ENCODE results near the gene POLD3.

The POLD3 gene

DNA sequence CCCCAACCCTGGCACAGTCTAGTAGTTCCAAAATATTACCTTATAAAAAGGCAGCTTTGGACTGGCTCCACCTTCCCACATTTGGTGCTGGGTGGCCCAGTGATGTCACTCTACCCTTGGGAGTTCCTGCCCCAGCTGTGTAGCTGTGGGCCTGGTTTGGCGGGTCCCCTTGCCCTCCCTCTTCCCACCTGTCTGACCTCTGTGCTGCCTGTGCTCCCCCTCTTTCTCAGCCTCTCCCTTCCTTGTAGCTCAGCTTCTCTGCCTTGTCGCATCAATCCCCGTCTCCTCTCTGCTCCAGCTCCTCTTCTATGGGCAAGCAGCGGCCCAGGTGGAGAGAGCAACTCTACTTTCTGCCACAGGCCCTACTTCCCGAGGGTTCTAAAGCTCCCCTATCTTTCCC is 84.2 kb downstream of the POLD3 start:
- DNase-seq, result no peak

DNA sequence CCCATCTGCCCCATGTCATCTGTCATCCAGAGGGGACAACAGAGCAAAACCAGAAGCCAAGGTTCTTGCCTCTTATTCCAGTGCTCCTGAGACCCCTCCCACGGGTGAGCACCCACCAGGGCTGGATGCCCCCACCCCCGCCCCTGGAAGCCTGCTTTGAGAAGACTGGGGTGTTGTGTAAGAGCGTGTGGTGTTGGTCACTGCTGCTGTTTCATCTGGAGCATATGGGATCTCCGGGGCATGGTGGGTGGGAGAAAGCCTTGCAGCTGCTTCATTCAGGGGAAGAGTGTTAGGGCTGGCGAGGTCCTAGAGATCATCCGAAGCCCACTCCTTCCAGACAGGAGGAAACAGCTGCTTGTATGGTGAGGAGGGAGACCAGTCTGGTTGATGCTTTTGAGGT is 84.7 kb downstream of the POLD3 start:
- no peak for DNase-seq

- no peak for DNase-seq
These were observed 85.7 kb downstream of the POLD3 start for GRCh38 chr11:74678041-74678440.

DNA sequence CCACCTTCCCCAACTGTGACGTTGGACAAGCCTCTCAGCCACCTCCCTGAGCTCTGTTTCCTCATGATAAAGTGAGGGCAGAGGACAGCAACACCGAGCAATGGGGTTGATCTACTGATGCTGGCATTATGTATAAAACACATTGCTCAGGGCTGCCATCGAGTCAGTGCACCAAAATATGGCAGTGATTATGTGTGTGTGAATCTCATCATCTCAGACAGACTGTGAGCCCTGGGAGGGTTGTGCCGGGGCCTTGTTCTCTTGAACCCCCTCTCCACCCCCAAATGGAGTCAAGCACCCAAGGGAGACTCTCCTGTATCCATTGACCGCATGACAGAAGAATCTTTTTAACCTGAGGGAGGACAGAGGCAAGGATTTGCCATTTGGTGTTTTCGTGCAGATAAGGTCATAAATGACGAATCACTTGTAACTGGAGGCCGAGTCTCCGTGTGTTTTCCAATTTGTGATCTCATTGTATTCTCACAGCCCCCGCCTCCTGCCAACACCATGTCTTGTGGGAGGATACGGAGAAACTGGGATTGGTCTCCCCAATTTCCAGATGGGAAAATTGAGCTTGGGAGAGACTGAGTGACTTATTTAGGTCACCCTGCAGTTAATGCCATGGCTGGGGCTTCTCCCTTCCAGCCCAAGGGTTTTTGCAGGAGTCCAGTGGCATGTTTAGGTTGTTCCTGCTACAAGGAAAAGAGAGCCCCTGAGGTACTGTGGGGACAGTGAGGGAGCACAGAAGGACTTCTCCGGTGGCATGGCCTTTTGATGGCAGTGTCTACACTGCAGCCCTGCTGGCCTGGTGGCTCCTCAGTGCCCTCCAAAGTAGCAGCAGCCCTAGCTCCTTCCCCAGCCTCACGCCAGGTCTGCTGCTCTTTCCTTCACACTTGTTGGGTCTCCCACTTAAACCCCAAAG is 86.5 kb downstream of the POLD3 start:
- no peak for DNase-seq

GRCh38 chr11:74679513-74679865 is 87.1 kb downstream of the POLD3 start:
- no peak for DNase-seq

DNA sequence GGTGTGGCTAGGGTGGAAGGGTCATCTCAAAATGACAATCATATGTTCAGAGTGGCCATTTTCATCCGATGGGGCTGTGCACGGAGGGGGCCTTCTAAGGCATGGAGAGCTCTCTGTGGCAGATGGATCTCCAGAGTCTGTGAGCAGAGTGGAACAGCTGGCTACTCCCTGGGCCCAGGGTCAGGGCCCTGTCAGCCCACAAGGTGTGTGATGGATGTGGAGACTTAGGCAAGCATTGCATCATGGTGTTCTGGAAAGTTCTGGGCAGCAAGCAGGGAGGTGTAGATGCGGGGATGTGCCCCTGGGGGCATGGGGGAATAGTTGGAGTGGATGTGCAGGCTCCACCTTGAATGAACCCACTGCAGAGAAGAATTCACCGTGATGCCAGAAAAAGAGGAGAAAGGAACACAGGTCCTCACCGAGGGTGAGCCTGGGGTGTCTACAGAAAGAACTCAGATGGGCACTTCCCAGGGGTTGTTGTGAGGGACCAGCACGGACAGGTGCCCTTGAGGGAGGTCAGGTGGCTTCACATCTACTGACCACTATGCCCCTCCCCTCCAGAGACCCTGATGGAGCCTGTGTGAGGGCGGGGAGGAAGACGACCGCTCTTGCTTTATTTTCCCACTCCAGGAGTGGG is 87.8 kb downstream of the POLD3 start:
- no peak for DNase-seq

GRCh38 chr11:74680703-74681531 is 88.5 kb downstream of the POLD3 start:
- no peak for DNase-seq

GRCh38 chr11:74681686-74682651 is 89.6 kb downstream of the POLD3 start:
- DNase-seq, result peak; percentile 75

GRCh38 chr11:74682731-74683278 is 90.4 kb downstream of the POLD3 start:
- no peak for DNase-seq

DNA sequence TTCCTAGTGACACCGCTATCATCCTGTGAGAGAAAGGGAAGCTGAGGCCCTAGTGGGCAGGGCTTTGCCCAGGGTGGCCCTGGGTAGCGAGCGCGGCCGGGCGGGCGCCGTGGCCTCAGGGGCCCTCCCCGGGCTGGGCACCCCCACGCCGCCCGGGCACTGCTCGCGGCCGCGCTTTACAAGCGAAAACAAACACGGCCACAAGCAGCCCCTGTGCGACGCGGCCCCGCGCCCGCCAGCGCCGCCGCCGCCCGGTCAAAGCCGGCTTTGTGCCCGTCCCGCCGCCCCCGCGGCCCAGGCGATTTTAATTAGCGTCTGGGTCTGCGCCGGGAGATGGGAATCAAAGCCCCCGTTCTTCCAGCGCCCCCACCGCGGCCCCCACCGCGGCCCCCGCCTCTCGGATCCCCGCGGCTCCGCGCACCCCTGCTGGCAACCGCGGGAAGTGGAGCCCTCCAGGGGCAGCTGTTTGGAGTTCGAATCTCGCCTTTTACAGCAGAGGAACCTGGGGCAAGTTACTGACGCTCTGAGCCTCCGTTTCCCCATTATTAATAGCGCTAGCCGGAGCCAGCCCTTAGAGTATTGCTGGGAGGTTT is 91.0 kb downstream of the POLD3 start:
- DNase-seq, result no peak

DNA sequence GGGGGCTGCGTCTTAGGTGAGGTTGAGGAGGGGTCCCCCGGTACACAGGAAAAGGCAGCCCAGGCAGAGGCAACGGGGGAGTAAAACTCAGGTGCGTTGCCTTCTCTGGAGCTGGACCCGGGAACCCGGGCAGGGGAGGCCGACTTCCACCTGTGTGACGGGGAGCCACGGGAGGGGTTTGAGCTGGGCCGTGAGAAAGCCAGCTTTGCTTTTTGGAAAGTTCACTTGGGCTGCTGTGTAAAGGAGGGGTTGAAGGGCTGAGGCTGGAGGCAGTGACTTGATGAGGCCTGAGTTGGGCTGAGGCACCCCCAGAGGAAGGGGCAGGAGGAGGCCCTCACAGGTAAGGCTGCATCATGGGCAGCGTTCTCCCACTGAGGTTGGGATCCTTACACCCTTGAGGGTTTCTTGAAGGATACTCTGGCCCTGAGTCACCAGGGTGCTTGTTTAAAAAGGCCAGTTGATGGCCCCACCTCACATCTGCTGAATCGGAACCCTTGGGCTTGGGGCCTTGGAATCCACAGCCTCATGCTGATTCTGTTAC is 91.6 kb downstream of the POLD3 start:
- DNase-seq, result no peak

DNA sequence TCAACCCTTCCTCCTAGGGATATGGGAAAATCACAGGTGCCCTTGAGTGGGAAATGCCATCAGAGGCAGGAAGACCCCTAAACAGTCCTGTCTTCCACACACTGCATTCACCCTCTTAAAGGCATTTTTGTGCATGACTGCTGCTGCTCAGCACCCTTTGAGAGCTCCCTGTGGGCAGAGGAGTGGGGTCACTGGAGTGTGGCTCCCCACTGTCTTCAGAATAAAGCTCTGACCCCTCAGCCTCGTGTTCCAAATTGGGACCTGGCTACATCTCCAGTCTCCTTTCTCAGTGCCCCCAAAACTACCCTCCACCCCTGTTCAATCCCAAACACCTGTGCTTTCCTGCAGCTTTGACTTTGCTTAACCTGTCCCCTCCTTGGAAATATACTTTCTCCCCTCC is 92.3 kb downstream of the POLD3 start:
- no peak for DNase-seq

- no peak for DNase-seq
These were observed 93.0 kb downstream of the POLD3 start for GRCh38 chr11:74685338-74685737.

- no peak for DNase-seq
These were observed 93.5 kb downstream of the POLD3 start for GRCh38 chr11:74685905-74686304.

DNA sequence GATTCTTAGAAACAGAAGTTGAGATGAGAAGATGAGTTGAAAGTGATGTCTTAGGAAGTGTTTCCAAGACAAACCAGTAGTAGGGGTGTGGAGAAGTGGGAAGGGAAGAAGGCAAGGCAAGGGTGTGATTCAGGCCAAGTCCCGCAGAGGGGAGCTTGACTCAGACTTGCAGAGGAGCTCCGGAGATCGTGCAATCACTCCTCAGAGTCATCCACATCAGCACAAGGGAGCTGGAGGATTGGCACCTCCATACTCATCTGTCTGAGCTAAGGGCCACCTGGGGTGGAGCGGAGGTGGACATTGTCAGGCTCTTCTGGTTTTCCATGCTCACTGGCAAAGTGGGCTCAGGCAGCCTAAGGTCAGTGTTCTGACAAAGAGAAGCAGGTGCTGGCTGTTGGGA is 94.4 kb downstream of the POLD3 start:
- no peak for DNase-seq

GRCh38 chr11:74687237-74688023 is 95.0 kb downstream of the POLD3 start:
- DNase-seq, result no peak

DNA sequence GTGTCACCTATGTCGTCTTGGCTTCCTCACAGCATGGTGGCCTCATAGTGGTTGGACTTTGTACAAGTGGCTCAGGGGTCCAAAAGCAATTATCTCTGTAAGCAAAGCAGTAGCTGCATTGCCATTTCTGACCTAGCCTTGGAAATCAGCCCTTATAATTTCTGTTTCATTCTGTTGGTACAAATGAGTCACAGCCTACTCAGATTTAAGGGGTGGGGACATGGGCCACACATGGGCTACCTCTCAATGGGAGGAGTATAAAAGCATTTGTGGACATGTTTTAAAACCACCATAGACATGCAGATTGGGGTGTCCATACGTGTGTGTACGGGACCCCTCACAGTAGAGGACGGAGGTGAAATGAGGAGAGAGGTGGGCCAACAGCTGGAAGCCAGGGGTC is 97.3 kb downstream of the POLD3 start:
- DNase-seq, result no peak

DNA sequence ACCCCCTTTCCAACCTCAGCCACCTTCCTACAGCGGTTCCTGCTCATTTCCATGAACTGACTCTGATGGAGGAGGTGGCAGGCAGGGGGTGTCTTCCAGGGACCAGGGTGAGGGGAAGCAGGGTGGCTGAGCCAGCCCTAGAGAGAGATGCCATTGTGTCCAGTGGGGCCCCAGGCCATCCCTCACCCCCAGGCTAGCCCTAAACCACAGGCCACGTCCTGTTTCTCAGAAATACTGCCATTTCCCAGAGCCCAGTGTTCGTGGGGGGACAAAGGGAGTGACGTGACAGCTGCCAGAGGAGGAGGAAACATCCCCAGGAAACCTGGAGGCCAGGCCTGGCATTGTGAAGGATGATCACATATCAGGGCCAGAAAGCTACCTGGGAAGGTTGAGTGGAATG is 99.4 kb downstream of the POLD3 start:
- no peak for DNase-seq

All from NCI-H2029 (cell line).